ENCODE results near the gene ZNF213.
"Not testable (repeated sequence)": the region's sequence is repeated elsewhere in the genome, so short reads cannot be mapped to it uniquely, and the experiment has no call there.

The ZNF213 gene

GRCh38 chr16:3148256-3149192 lies 13.7 kb downstream of the ZNF213 start:
- no peak for DNase-seq (ENCODE audit: low read depth)

- DNase-seq (ENCODE audit: low read depth) = no peak
Observed at GRCh38 chr16:3149193-3149530, 14.3 kb downstream of the ZNF213 start.

DNA sequence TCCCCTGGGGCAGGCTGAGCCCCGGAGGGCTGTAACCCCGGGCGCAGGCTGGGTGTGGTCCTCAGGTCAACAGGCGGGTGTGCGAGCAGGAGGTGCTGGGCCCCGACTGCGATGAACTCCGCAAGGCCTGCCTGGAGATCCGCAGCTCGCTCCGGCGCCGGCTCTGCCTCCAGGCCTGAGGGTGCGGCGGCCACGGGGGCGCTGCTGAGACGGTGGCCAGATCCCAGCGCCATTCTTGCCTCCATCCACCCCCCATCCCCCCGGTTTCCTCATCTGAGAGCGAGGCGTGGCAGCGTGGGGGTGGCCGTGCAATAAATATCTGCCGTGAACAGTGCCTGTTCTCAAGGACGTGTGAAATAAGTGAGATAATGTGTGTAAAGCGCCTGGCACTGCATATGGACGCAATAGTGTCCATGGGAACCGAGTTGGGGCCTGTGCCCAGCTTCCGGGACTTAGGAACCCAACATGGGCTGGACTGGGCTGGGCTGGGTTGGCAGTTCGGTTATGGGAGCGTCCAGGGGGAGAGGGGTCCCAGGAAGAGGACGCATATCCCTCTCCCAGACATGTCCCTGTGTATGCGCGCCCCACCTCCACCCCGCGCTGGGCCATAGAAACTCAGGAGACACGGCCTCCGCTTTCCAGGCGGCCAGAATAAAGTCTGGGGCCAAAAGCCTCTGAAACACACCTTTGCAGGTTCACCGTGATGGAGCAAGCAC lies 15.0 kb downstream of the ZNF213 start:
- no peak for DNase-seq (ENCODE audit: low read depth)

DNA sequence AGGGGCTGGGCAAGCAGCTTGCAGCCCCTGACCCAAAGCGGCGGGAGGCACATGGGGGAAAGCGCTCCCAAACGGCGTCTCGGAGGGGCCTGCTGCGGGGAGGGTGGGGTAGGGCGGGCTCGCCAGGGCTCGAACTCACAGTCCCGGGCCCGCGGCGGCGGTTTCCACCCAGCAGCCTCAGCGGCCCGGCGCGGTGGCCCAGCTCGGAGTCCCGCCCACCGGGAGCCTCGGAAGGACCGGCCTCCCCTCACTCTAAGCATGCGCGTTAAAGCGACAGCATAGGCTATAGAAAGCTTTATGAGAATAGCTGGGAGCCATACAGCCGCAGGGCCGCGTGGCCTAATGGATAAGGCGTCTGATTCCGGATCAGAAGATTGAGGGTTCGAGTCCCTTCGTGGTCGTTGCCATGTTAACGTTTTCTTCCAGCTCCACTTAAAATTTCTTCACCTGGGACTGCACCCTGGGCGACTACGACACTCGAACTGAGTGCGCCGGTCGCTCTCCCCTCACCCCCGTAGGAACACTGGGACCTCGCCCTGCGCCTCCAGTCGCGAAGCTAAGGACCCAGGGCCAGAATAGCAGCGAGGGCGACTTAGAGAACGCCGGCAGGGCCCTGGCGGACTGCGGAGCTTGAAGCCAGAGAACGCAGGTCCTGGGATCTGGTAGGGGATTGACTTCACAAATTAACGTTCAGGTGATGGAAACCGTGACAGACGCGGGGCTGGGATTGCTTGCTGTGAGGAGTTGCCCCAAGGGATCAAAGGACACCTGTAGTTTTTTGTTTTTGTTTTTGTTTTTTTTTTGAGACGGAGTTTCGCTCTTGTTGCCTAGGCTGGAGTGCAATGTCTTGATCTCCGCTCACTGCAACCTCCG lies 15.8 kb downstream of the ZNF213 start:
- peak; percentile 96 for DNase-seq (ENCODE audit: low read depth)

GRCh38 chr16:3152027-3152276 lies 17.1 kb downstream of the ZNF213 start:
- DNase-seq (ENCODE audit: low read depth) = no peak

- peak; percentile 73 for DNase-seq (ENCODE audit: low read depth)
Observed at GRCh38 chr16:3152277-3152990, 17.6 kb downstream of the ZNF213 start.

DNA sequence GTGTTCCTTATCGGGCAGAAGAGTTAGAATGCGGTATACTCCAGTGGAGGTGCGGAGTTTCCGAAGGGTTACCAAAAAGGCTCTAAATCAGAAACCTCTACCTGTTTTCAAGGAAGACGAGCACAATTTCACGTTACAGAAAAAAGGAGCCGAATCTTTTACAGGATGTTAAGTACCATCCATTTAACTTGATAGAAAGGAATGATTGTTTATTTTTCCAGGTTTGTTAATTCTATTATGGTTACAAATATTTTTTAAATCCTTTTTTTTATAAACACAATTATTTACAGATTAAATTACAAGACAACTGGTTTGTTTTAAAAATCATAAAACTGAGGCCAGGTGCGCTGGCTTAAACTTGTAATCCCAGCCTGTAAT lies 18.2 kb downstream of the ZNF213 start:
- no peak for DNase-seq (ENCODE audit: low read depth)

DNA sequence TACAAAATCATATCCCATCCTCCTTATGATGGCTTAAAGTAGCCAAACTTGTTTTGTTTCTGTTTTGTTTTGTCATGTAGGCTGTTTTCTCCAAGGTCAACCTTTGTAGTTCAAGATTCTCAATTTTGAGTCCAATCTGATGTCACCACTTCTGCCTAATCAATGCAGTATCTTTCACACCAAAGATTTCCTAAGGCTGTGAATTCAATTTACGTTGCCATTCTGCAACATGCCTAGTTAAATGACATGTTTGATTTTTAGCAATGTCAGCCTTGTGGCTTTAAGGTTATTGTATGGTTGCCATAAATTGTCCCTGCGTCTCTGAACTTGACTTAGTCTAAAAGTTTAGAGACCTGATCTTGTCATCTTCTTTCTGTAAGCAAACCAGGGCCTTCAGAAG lies 20.4 kb downstream of the ZNF213 start:
- no peak for DNase-seq (ENCODE audit: low read depth)

DNA sequence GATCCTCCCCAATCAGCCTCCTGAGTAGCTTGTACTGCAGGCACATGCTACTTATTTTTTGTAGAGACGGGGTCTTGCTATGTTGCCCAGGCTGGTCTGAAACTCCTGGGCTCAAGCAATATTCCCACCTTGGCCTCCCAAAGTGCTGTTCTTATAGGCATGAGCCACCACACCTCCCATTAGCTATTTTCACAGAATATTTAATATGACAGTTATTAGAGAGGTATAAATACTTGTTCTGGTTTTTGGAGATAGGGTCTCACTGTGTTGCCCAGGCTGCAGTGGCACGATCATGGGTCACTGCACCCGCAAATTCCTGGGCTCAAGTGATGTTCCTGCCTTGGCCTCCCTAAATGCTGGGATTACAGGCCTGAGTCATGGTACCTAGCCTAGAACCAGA lies 21.1 kb downstream of the ZNF213 start:
- DNase-seq (ENCODE audit: low read depth) = no peak

GRCh38 chr16:3157229-3158025 lies 22.6 kb downstream of the ZNF213 start:
- peak; percentile 93 for DNase-seq (ENCODE audit: low read depth)

DNA sequence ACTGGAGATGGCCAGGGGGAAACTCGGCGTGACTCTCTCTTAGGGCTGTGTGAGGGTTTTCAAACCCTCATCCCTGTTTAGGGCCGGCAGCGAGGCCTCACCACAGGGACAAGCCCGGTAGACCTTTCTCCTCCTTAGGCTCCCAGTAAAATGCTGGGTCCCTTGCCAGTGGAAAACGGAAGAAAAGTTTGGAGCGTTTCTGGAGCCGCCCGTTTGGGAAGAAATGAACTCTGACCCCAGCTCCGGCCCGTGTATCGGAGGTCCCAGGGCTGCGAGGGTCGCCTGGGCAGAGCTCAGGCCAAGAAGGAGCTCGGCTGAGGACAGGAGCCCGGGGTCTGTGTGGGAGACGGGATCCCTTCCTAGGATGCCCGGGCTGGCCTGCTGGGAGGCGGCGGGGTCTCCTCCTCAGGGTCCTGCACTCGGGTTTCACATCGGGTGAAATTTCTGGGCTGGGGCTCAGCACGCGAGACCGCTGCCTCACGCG lies 23.2 kb downstream of the ZNF213 start:
- DNase-seq (ENCODE audit: low read depth) = no peak

- DNase-seq (ENCODE audit: low read depth) = peak; percentile 79
Observed at GRCh38 chr16:3158510-3159314, 23.9 kb downstream of the ZNF213 start.

DNA sequence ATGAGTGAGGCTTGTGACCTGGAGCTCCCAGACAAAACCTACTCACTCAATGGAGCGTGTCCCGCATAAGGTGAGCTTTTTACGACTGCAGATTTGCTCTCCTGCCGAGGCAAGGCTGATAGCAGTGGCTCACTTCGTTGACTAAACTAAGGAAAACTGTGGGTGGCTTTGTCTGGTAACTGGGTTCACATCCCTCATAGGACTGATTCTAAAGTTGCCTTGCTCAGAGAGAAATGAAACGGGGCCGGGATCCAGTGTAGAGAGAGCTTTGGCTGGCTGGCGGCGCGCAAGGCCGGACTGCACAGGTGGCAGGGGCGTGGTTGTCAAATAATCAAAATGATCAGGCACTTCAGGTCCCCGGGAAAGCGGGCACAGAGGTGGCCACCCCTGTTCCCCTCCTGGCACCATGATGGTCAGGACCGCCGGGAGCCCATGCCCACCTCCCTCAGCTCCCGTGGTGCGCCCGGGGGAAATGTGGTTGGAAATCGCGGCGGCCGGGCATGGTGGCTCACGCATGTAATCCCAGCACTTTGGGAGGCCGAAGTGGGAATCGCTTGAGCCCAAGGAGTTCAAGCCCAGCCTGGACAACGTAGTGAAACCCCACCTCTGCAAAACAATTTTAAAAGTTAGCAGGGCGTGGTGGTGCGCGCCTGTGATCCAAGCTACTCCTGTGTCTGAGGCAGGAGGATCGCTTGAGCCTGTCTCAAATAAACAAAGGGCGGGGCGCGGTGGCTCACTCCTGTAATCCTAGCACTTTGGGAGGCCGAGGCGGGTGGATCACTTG lies 26.6 kb downstream of the ZNF213 start:
- DNase-seq (ENCODE audit: low read depth) = no peak

GRCh38 chr16:3164121-3164991 lies 29.5 kb downstream of the ZNF213 start:
- no peak for DNase-seq (ENCODE audit: low read depth)

DNA sequence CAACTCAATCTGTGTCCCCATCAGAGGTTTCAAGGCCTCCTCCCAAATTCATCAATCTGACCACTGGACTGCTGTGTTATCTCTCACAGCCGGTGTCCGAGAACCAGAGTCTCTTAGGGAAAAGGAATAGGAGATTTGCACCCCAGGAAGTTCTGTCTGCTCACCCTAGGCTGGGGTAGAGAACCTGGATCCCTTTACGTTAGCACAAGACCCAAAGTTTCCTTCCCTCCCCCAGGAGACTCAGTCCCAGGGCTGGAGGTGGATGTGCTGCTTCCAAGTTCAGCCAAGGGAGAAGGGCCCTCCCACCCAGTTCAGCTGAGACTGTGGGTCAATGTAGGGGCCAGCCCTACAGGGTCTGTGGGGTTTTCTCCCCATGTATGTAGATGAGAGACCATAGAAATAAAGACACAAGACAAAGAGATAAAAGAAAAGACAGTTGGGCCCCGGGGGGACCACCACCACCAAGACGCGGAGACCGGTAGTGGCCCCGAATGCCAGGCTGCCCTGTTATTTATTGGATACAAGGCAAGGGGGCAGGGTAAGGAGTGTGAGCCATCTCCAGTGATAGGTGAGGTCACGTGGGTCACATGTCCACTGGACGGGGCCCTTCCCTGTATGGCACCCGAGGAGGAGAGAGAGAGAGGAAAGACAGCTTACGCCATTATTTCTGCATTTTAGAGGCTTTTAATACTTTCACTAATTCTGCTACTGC lies 30.4 kb downstream of the ZNF213 start:
- no peak for DNase-seq (ENCODE audit: low read depth)

GRCh38 chr16:3166505-3166886 lies 31.7 kb downstream of the ZNF213 start:
- DNase-seq (ENCODE audit: low read depth) = no peak

- DNase-seq (ENCODE audit: low read depth) = not testable (repeated sequence)
Observed at GRCh38 chr16:3168729-3169128, 33.9 kb downstream of the ZNF213 start.
